H9 (cell line): Measurements from ENCODE around the gene LRRC27. TPM values are rescaled to one million over a fixed set of nuclear protein-coding genes. Genes with fewer than 3 reads are reported as not detected.

Experiments
- DNase-seq: peaks from one replicate; pipeline ENCODE4 v3.0.0-alpha.2; 2017
- H2AFZ ChIP-seq: one replicate; pipeline ENCODE4 v1.6.1; 2013; ENCODE audit warnings: mild to moderate bottlenecking, low read length, control low read depth, moderate library complexity
- H2AK5ac ChIP-seq: 2 replicates; pipeline ENCODE4 v1.6.1; 2013; ENCODE audit warnings: low read length, control low read depth, mixed read lengths; ENCODE audit not compliant: insufficient read length
- H2BK120ac ChIP-seq: one replicate; pipeline ENCODE4 v1.6.1; 2013; ENCODE audit warnings: low read depth, mild to moderate bottlenecking, low read length, control low read depth, inconsistent platforms; ENCODE audit not compliant: poor library complexity, severe bottlenecking
- H2BK12ac ChIP-seq: 2 replicates; pipeline ENCODE4 v1.6.1; 2013; ENCODE audit warnings: low read length, control low read depth, mixed read lengths, low read depth; ENCODE audit not compliant: insufficient read length
- H2BK15ac ChIP-seq: 2 replicates; pipeline ENCODE4 v1.6.1; 2013; ENCODE audit warnings: low read depth, low read length, control low read depth
- H2BK20ac ChIP-seq: one replicate; pipeline ENCODE4 v1.6.1; 2013; ENCODE audit warnings: low read depth, mild to moderate bottlenecking, low read length, control low read depth, inconsistent platforms; ENCODE audit not compliant: poor library complexity, severe bottlenecking
- H2BK5ac ChIP-seq: 2 replicates; pipeline ENCODE4 v1.6.1; 2013; ENCODE audit warnings: low read length, control low read depth, mixed read lengths; ENCODE audit not compliant: insufficient read length
- H3K14ac ChIP-seq: 2 replicates; pipeline ENCODE4 v1.6.1; 2013; ENCODE audit warnings: low read length, control low read depth; ENCODE audit not compliant: insufficient read depth
- H3K18ac ChIP-seq: 2 replicates; pipeline ENCODE4 v1.6.1; 2013; ENCODE audit warnings: low read depth, mild to moderate bottlenecking, mixed read lengths, low read length, control low read depth; ENCODE audit not compliant: insufficient read length
- H3K23ac ChIP-seq: 2 replicates; pipeline ENCODE4 v1.6.1; 2013; ENCODE audit warnings: low read length, control low read depth, mixed read lengths, low read depth; ENCODE audit not compliant: insufficient read length
- H3K23me2 ChIP-seq: 2 replicates; pipeline ENCODE4 v1.6.1; 2013; ENCODE audit warnings: low read depth, mild to moderate bottlenecking, mixed read lengths, low read length, control low read depth; ENCODE audit not compliant: insufficient read length, poor library complexity, severe bottlenecking
- H3K27ac ChIP-seq: 2 replicates; pipeline ENCODE4 v1.5.1; 2013; ENCODE audit warnings: low read length, control low read depth, mixed read lengths, low read depth; ENCODE audit not compliant: insufficient read length
- H3K27me3 ChIP-seq: 2 replicates; pipeline ENCODE4 v1.6.1; 2013; ENCODE audit warnings: low read length, control low read depth, inconsistent platforms; ENCODE audit not compliant: insufficient read depth
- H3K4ac ChIP-seq: 2 replicates; pipeline ENCODE4 v1.6.1; 2013; ENCODE audit warnings: low read depth, mild to moderate bottlenecking, control low read depth, inconsistent platforms, low read length, moderate library complexity
- H3K4me1 ChIP-seq: 2 replicates; pipeline ENCODE4 v1.6.1; 2013; ENCODE audit warnings: low read length, control low read depth, inconsistent platforms; ENCODE audit not compliant: insufficient read depth
- H3K4me2 ChIP-seq: 2 replicates; pipeline ENCODE4 v1.6.1; 2013; ENCODE audit warnings: low read length, control low read depth, mixed read lengths; ENCODE audit not compliant: insufficient read length, insufficient read depth
- H3K56ac ChIP-seq: 2 replicates; pipeline ENCODE4 v1.6.1; 2013; ENCODE audit warnings: low read depth, mild to moderate bottlenecking, mixed read lengths, low read length, control low read depth; ENCODE audit not compliant: insufficient read length
- H3K79me1 ChIP-seq: 2 replicates; pipeline ENCODE4 v1.6.1; 2013; ENCODE audit warnings: low read depth, mild to moderate bottlenecking, moderate library complexity, low read length, control low read depth, inconsistent platforms; ENCODE audit not compliant: insufficient read depth, poor library complexity, severe bottlenecking
- H3K79me2 ChIP-seq: 2 replicates; pipeline ENCODE4 v1.6.1; 2013; ENCODE audit warnings: low read length, control low read depth, inconsistent platforms; ENCODE audit not compliant: insufficient read depth
- H3K9ac ChIP-seq: 2 replicates; pipeline ENCODE4 v1.6.1; 2013; ENCODE audit warnings: low read length, control low read depth, mixed read lengths; ENCODE audit not compliant: insufficient read length; ENCODE audit errors: extremely low read depth
- H3K9me3 ChIP-seq: one replicate; pipeline ENCODE4 v1.6.1; 2013; ENCODE audit warnings: low read depth, low read length, inconsistent platforms; ENCODE audit not compliant: control insufficient read depth
- H3T11ph ChIP-seq: one replicate; pipeline ENCODE4 v1.6.1; 2013; ENCODE audit warnings: mild to moderate bottlenecking, low read length, control low read depth, inconsistent platforms
- H4K20me1 ChIP-seq: one replicate; pipeline ENCODE4 v1.6.1; 2013; ENCODE audit not compliant: control insufficient read depth, insufficient read length, insufficient read depth
- H4K5ac ChIP-seq: 2 replicates; pipeline ENCODE4 v1.6.1; 2013; ENCODE audit warnings: low read depth, mild to moderate bottlenecking, mixed read lengths, low read length, control low read depth; ENCODE audit not compliant: insufficient read length
- H4K8ac ChIP-seq: replicated peaks from 2 replicates; pipeline ENCODE4 v1.6.1; 2013; ENCODE audit warnings: low read length, control low read depth, mixed read lengths, low read depth; ENCODE audit not compliant: insufficient read length
- H4K91ac ChIP-seq: 2 replicates; pipeline ENCODE4 v1.6.1; 2013; ENCODE audit warnings: low read depth, mild to moderate bottlenecking, moderate library complexity, mixed read lengths, low read length, control low read depth; ENCODE audit not compliant: insufficient read length
- H3K27ac Mint-ChIP-seq, 3 experiments: 2 replicates in 2 of 3; 3 replicates in 1 of 3; pipeline ENCODE4 v1.8.0; 2020 to 2021; ENCODE audit warnings: mixed read lengths in 3 of 3, mild to moderate bottlenecking in 1 of 3, moderate library complexity in 1 of 3
- H3K27me3 Mint-ChIP-seq: 2 replicates; pipeline ENCODE4 v1.8.0; 2021; ENCODE audit warnings: low read depth, mild to moderate bottlenecking, moderate library complexity, mixed read lengths
- H3K36me3 Mint-ChIP-seq, 3 experiments: 2 replicates in 2 of 3; 3 replicates in 1 of 3; pipeline ENCODE4 v1.8.0; 2020 to 2021; ENCODE audit warnings: low read depth in 3 of 3, mixed read lengths in 3 of 3; ENCODE audit not compliant: insufficient read depth in 1 of 3
- H3K4me1 Mint-ChIP-seq, 2 experiments: 2 replicates each; pipeline ENCODE4 v1.8.0; 2020; ENCODE audit warnings: mixed read lengths in 2 of 2
- H3K4me3 Mint-ChIP-seq, 2 experiments: 2 replicates in 1 of 2; 3 replicates in 1 of 2; pipeline ENCODE4 v1.8.0; 2020 to 2021; ENCODE audit warnings: mild to moderate bottlenecking in 2 of 2, mixed read lengths in 2 of 2, moderate library complexity in 1 of 2
- H3K9me3 Mint-ChIP-seq, 2 experiments: 2 replicates in 1 of 2; 3 replicates in 1 of 2; pipeline ENCODE4 v1.8.0; 2020; ENCODE audit warnings: mild to moderate bottlenecking in 2 of 2, mixed read lengths in 2 of 2, moderate library complexity in 1 of 2
- WGBS: extraction: QIAGEN DNeasy Blood & Tissue Kit; methylation state at CpG from one replicate; pipeline ENCODE4 v1.1.7; 2013; ENCODE audit warnings: missing lambda C conversion rate, low lambda C conversion rate, mixed read lengths; ENCODE audit not compliant: insufficient read length; ENCODE audit errors: extremely low coverage; 5-methylcytosine and 5-hydroxymethylcytosine counted together
- total RNA-seq: library from RNA; stranded (reverse); gene quantifications from 2 replicates; pipeline ENCODE4 v1.2.1, GENCODE V29; 2021
- TF ChIP-seq, protein P1 (sequence below): fragments of 200-600 bp; sonication (generic); conservative IDR thresholded peaks from 3 replicates; pipeline ENCODE4 v1.8.0; 2021; ENCODE audit warnings: antibody characterized with exemption, mild to moderate bottlenecking

Gene LRRC27
- total RNA-seq, 1 experiment from 2014 or later = 2.7 TPM

DNA sequence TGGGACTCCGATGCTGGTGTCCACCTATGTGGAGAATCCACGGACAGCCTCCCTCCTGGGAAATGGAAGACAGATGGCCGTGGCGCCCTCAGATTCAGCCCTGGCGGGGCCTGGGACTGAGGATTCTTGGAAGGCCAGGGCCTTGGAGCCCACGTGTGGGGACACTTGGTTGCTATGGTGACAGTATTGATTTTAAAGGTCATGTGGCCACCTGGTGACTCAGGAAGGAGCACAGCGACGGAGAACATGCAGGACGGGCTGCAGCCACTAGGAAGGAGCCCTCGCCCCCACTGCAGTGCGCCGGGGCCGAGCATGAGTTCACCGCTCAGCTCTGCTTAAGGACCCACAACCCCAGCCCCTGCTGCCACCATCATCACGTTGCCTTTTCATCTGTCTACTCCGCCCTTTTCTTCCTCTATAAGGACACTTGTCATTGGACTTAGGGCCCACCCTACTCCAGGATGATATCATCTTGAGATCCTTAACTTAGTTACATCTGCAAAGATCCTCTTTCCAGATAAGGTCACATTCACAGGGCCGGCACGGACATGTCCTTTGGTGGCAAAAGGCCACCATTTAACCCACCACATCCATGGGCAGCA lies 20.6 kb upstream of the LRRC27 start:
- Histone ChIP-seq H3K14ac (no peak overlapping the region), H3K79me1 (no peaks in the 10 kb centered on the region), H3K18ac (no peak overlapping the region), H3K9me3 (no peaks in the 10 kb centered on the region), H2AFZ (no peak overlapping the region), H3K56ac (no peak overlapping the region), H3K4ac (no peak overlapping the region), H3K9ac (no peak overlapping the region), H3K27me3 (peaks cover 16% of the 10 kb centered on the region; the same call in 1 of the 2 replicates), H3K4me2 (no peak overlapping the region), H4K5ac (no peak overlapping the region), H3K79me2 (peaks cover 2% of the 10 kb centered on the region; the same call in 1 of the 2 replicates), H3K27ac (no peak overlapping the region), H2BK5ac (no peak overlapping the region), H4K91ac (no peak overlapping the region), H3T11ph (no peak overlapping the region), H2BK120ac (no peak overlapping the region), H2BK15ac (no peak overlapping the region), H3K23ac (no peak overlapping the region), H4K20me1 (peaks cover 4% of the 10 kb centered on the region), H2BK20ac (no peak overlapping the region), H2AK5ac (no peak overlapping the region), H3K4me1 (no peaks in the 10 kb centered on the region), H2BK12ac (no peak overlapping the region), H4K8ac (no peak overlapping the region), H3K23me2 (peaks cover 11% of the 10 kb centered on the region)
- Mint-ChIP-seq H3K4me3 (no peak overlapping the region), H3K27ac (no peak overlapping the region; a peak in 1 of 7 replicates), H3K9me3 (peaks cover 8 to 10% of the 10 kb centered on the region in 2 experiments), H3K36me3 (peaks cover 3 to 5% (median 4%) of the 10 kb centered on the region in 3 experiments; a peak in 6 of 7 replicates), H3K4me1 (peaks cover 10 to 13% of the 10 kb centered on the region in 2 experiments), H3K27me3 (peaks cover 59% of the 10 kb centered on the region)
- DNase-seq = peak; percentile 79
- TF ChIP-seq, protein P1, sequence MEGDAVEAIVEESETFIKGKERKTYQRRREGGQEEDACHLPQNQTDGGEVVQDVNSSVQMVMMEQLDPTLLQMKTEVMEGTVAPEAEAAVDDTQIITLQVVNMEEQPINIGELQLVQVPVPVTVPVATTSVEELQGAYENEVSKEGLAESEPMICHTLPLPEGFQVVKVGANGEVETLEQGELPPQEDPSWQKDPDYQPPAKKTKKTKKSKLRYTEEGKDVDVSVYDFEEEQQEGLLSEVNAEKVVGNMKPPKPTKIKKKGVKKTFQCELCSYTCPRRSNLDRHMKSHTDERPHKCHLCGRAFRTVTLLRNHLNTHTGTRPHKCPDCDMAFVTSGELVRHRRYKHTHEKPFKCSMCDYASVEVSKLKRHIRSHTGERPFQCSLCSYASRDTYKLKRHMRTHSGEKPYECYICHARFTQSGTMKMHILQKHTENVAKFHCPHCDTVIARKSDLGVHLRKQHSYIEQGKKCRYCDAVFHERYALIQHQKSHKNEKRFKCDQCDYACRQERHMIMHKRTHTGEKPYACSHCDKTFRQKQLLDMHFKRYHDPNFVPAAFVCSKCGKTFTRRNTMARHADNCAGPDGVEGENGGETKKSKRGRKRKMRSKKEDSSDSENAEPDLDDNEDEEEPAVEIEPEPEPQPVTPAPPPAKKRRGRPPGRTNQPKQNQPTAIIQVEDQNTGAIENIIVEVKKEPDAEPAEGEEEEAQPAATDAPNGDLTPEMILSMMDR = peak; percentile 23; the same call in 2 of the 3 replicates
- no CpG with 5 or more reads among the region's 18 CpGs for WGBS
